Karpas-422 (cell line): Measurements from ENCODE around the gene ALOX15. TPM values are rescaled to one million over a fixed set of nuclear protein-coding genes. Genes with fewer than 3 reads are reported as not detected.
A peak's percentile ranks its signal among the peaks of the same experiment; 100 is the strongest.
"Not testable (repeated sequence)": the region's sequence is repeated elsewhere in the genome, so short reads cannot be mapped to it uniquely, and the experiment has no call there.

Experiments used
- DNase-seq: peaks from one replicate; pipeline ENCODE4 v3.0.0-alpha.2; 2015
- H2AFZ ChIP-seq: fragments of 200-600 bp; sonication (generic); 2 replicates; pipeline ENCODE4 v1.6.1; 2014; ENCODE audit warnings: antibody characterized with exemption, low read length, mixed read lengths
- H3K27ac ChIP-seq: fragments of 200-600 bp; sonication (generic); 2 replicates; pipeline ENCODE4 v1.5.1; 2014; ENCODE audit warnings: mild to moderate bottlenecking, low read length, moderate library complexity
- H3K27me3 ChIP-seq: fragments of 200-600 bp; sonication (generic); 2 replicates; pipeline ENCODE4 v1.6.1; 2014; ENCODE audit warnings: low read length, mixed read lengths
- H3K36me3 ChIP-seq: fragments of 200-600 bp; sonication (generic); 2 replicates; pipeline ENCODE4 v1.6.1; 2014; ENCODE audit warnings: low read length, mixed read lengths; ENCODE audit not compliant: insufficient read depth
- H3K4me1 ChIP-seq: fragments of 200-600 bp; sonication (generic); 2 replicates; pipeline ENCODE4 v1.6.1; 2014; ENCODE audit warnings: mild to moderate bottlenecking, low read length, mixed read lengths
- H3K4me2 ChIP-seq: fragments of 200-600 bp; sonication (generic); 2 replicates; pipeline ENCODE4 v1.6.1; 2014; ENCODE audit warnings: low read length, low read depth, mild to moderate bottlenecking; ENCODE audit not compliant: poor library complexity, severe bottlenecking
- H3K4me3 ChIP-seq: fragments of 200-600 bp; sonication (generic); 2 replicates; pipeline ENCODE4 v1.5.1; 2014; ENCODE audit warnings: mild to moderate bottlenecking, antibody characterized with exemption, low read length, mixed read lengths
- H3K79me2 ChIP-seq: fragments of 200-600 bp; sonication (generic); 2 replicates; pipeline ENCODE4 v1.6.1; 2014; ENCODE audit warnings: mild to moderate bottlenecking, low read length, mixed read lengths
- H3K9ac ChIP-seq: fragments of 200-600 bp; sonication (generic); 2 replicates; pipeline ENCODE4 v1.6.0; 2014; ENCODE audit warnings: low read length
- H3K9me2 ChIP-seq: fragments of 200-600 bp; sonication (generic), shearing (Covaris generic); replicated peaks from 2 replicates; pipeline ENCODE4 v1.6.0; 2014; ENCODE audit warnings: mild to moderate bottlenecking, low read length, moderate library complexity; ENCODE audit not compliant: insufficient read depth
- H3K9me3 ChIP-seq: fragments of 300-700, 200-600 bp; sonication (generic); 2 replicates; pipeline ENCODE4 v1.6.1; 2014; ENCODE audit warnings: low read length, mixed read lengths
- H4K20me1 ChIP-seq: fragments of 200-600 bp; sonication (generic); 2 replicates; pipeline ENCODE4 v1.6.1; 2014; ENCODE audit warnings: mild to moderate bottlenecking, antibody characterized with exemption, low read length, low read depth; ENCODE audit not compliant: insufficient read depth
- total RNA-seq: library from RNA; depleted of rRNA; stranded (reverse); fragments of >200 nt; shearing (Covaris generic); gene quantifications from 2 replicates; pipeline ENCODE4 v1.2.3, GENCODE V29; 2014; ENCODE audit warnings: low replicate concordance

Gene ALOX15
- total RNA-seq, 1 experiment from 2014 or later = 1.5 TPM

DNA sequence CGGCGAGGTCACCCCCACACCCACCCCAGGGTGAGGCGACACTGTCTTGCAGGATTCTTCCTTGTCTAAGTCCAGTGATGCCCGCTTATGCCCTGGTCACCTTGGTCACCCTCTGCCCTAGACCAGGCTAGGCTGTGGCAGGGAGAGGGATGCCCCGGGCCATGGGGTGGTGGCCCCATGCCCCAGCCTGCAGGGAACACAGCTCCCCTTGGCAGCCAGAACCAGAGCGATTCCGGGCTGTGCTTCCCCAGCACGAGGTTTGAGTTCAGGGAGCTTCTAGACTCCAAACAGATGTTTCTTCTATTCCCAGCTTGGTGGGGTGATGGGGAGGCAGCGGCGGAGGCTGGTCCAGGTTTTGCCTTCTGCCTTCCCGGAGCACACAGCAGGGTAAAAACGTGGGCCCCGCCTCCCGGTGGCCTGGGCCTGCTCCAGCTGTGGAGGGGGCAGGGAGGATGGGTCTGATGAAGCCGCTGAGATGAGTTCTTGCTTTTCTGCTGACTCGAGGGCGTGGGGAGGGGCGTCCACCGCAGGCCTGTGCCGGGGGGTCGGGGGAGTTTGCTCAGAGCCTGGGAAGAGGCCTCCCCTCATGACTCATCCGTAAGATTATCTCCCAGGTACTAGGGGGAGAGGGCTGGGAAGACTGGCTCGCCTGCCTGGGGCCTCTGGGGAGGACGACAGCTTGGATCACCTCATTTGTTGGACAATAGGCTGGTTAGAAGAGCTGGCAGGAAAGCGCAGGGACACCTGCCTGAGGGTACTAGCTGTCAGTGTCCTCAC is 41.8 kb downstream of the ALOX15 start:
- no peaks in the 10 kb centered on the region for H3K9me2 ChIP-seq
- no peaks in the 10 kb centered on the region for H3K9me3 ChIP-seq
- H2AFZ ChIP-seq = no peak overlapping the region
- H3K4me3 ChIP-seq = no peak overlapping the region
- no peak for DNase-seq
- no peaks in the 10 kb centered on the region for H3K27me3 ChIP-seq
- no peaks in the 10 kb centered on the region for H3K36me3 ChIP-seq
- H3K9ac ChIP-seq = no peak overlapping the region
- no peaks in the 10 kb centered on the region for H4K20me1 ChIP-seq
- no peaks in the 10 kb centered on the region for H3K79me2 ChIP-seq
- H3K27ac ChIP-seq = no peak overlapping the region
- no peak overlapping the region for H3K4me2 ChIP-seq
- H3K4me1 ChIP-seq = peaks cover 5% of the 10 kb centered on the region

DNA sequence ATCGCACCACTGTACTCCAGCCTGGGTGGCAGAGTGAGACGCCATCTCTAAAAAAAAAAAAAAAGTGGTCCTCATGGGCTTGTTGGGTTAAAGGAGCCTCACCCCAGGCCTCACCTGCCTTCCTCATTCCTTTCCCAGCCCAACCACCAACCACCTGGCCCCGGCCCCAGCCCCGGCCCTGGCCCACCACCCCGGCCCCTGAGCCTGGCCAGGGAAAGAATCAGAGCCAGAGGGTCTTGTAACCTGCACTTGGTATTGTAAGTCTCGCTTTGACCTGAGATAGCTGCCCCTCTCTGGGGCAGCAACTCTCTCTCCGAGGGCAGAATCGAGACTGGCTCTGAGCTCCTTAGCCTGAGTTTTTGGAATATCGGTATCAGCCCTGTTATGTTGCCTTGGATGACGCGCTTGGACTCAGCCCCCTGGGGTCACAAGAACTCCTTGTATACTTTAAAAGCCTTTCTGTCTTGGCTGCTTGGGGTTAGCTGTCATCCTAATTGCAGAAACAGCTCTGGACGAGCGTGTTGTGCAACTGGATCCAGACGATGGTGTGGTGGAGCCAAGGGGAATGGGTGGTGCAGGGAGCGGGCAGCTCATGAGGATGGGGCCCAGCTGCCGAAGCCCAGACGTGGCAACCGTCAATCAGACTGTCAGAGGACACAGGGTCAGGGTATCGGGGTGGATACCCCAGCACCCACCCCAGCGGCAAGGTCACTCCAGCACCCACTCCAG is 42.5 kb downstream of the ALOX15 start:
- peaks cover 5% of the 10 kb centered on the region for H3K4me1 ChIP-seq
- no peak for DNase-seq
- H3K36me3 ChIP-seq = no peaks in the 10 kb centered on the region
- no peaks in the 10 kb centered on the region for H3K79me2 ChIP-seq
- no peaks in the 10 kb centered on the region for H3K9me3 ChIP-seq
- no peaks in the 10 kb centered on the region for H3K27me3 ChIP-seq
- no peaks in the 10 kb centered on the region for H4K20me1 ChIP-seq
- no peak overlapping the region for H3K4me2 ChIP-seq
- no peaks in the 10 kb centered on the region for H3K9me2 ChIP-seq
- H3K27ac ChIP-seq = no peak overlapping the region
- H3K9ac ChIP-seq = no peak overlapping the region
- no peak overlapping the region for H2AFZ ChIP-seq
- H3K4me3 ChIP-seq = no peak overlapping the region

DNA sequence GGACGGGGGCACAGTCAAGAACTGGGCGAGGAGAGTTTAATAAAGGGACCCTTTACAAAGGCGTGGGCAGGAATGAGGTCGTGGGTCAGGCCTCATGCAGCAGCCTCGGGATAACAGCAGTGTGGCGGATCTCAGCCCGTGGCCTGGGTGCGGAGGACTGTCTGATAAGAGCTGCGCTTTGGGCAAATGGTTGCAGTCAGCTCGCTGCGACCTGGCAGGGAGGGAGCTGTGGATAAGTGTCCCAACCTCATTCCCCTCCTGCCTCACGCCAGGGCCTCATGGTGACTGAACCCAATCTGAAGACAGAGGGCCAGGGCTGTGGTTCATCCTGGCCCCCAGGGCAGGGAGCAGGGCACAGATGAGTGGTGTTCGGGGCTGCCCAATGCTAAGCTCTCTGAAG is 43.5 kb downstream of the ALOX15 start:
- Histone ChIP-seq H3K9me2 (no peaks in the 10 kb centered on the region), H3K36me3 (no peaks in the 10 kb centered on the region), H3K4me3 (no peak overlapping the region), H3K79me2 (no peaks in the 10 kb centered on the region), H3K9ac (no peak overlapping the region), H2AFZ (no peak overlapping the region), H3K27ac (no peak overlapping the region), H4K20me1 (no peaks in the 10 kb centered on the region), H3K9me3 (no peaks in the 10 kb centered on the region), H3K4me2 (no peak overlapping the region), H3K4me1 (peaks cover 5% of the 10 kb centered on the region), H3K27me3 (no peaks in the 10 kb centered on the region)
- DNase-seq = no peak

DNA sequence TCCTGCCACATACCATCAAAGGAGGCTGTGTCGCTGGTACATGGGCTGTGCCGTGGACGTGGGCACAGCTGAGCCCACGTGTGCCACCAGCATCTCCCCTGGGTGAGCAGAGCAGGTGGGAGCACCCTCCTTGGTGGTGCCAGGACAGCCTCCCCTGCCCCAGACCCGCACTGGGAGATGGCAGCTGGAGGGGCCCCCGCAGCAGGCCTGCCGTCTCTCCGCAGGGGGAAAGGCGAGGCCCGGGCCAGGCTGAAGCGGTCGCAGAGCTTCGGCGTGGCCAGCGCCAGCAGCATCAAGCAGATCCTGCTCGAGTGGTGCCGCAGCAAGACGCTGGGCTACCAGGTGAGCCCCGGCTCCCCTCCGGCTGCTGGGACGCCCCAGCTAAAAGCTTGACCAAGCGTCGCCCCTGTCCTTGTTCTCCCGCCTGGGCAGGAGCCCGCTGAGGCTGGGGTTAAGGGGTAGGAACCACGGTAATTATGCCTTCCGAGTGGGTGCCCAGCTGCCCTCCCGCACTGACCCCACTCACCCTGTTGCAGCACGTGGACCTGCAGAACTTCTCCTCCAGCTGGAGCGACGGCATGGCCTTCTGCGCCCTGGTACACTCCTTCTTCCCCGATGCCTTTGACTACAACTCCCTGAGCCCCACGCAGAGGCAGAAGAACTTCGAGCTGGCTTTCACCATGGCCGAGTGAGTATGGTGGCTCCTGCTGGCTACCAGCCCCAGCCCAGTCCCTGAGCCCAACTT is 44.7 kb downstream of the ALOX15 start:
- H3K27ac ChIP-seq = no peak overlapping the region
- H3K9me2 ChIP-seq = no peaks in the 10 kb centered on the region
- H2AFZ ChIP-seq = no peak overlapping the region
- H3K4me2 ChIP-seq = no peak overlapping the region
- H3K9me3 ChIP-seq = no peaks in the 10 kb centered on the region
- H3K79me2 ChIP-seq = no peaks in the 10 kb centered on the region
- H3K27me3 ChIP-seq = no peaks in the 10 kb centered on the region
- H3K4me1 ChIP-seq = peaks cover 5% of the 10 kb centered on the region
- no peak for DNase-seq
- no peaks in the 10 kb centered on the region for H3K36me3 ChIP-seq
- H3K4me3 ChIP-seq = no peak overlapping the region
- no peaks in the 10 kb centered on the region for H4K20me1 ChIP-seq
- no peak overlapping the region for H3K9ac ChIP-seq

DNA sequence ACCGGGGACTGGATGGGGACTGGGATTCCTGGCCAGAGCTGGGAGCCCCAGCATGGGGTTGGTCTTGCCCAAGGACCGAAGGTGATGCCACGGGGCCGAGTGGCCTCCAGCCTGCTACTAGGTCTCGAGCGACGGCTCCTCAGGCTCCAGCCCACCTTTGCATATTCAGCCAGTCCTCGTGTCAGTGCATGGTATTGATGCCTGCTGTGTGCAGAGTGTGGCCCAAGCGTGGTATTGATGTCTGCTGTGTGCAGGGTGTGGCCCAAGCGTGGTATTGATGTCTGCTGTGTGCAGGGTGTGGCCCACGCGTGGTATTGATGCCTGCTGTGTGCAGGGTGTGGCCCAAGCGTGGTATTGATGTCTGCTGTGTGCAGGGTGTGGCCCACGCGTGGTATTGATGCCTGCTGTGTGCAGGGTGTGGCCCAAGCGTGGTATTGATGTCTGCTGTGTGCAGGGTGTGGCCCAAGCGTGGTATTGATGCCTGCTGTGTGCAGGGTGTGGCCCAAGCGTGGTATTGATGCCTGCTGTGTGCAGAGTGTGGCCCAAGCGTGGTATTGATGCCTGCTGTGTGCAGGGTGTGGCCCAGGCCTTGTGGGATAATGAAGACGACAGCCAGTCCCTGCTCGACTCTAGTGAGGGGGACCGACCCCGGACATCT is 45.7 kb downstream of the ALOX15 start:
- not testable (repeated sequence) for H3K79me2 ChIP-seq, H3K36me3 ChIP-seq, DNase-seq, H4K20me1 ChIP-seq, H3K4me3 ChIP-seq, H3K9me3 ChIP-seq, H3K4me2 ChIP-seq, H3K4me1 ChIP-seq, H3K27me3 ChIP-seq, H2AFZ ChIP-seq, H3K9me2 ChIP-seq, H3K27ac ChIP-seq, H3K9ac ChIP-seq

GRCh38 chr17:4594931-4595684 is 46.4 kb downstream of the ALOX15 start:
- DNase-seq = peak; percentile 84

DNA sequence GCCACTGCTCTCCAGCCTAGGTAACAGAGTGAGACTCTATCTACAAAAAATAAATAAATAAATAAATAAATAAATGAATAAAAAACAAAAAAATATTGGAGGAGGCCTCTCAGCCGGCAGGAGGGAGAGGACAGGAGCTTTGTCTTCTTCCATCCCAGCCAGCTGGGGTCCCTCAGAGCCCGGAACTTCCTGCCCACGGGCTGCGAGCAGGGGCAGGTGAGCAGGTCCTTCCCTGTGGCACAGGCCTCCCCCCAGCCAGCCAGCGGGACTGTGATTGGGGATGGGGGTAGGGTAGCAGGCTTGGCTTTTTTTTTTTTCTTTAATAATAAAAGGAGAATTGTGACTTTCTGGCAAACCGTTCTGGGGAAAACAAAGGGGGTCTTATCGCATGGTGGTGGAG is 47.1 kb downstream of the ALOX15 start:
- no peak overlapping the region for H3K4me2 ChIP-seq

More at GRCh38 chr17:4594931-4595684, 46.4 kb downstream of the ALOX15 start:
- H3K9me2 ChIP-seq = no peaks in the 10 kb centered on the region
- H3K4me1 ChIP-seq = peaks cover 5% of the 10 kb centered on the region
- no peak overlapping the region for H2AFZ ChIP-seq
- H3K79me2 ChIP-seq = no peaks in the 10 kb centered on the region
- H3K36me3 ChIP-seq = no peaks in the 10 kb centered on the region
- no peaks in the 10 kb centered on the region for H3K9me3 ChIP-seq
- no peak overlapping the region for H3K4me2 ChIP-seq
- no peak overlapping the region for H3K9ac ChIP-seq
- no peak overlapping the region for H3K27ac ChIP-seq
- no peak overlapping the region for H3K4me3 ChIP-seq
- no peaks in the 10 kb centered on the region for H4K20me1 ChIP-seq
- H3K27me3 ChIP-seq = no peaks in the 10 kb centered on the region

More for the DNA sequence above, 47.1 kb downstream of the ALOX15 start:
- Histone ChIP-seq H3K36me3 (no peaks in the 10 kb centered on the region), H4K20me1 (no peaks in the 10 kb centered on the region), H3K4me3 (no peak overlapping the region), H3K4me1 (peaks cover 5% of the 10 kb centered on the region), H3K9me2 (no peaks in the 10 kb centered on the region), H3K27ac (no peak overlapping the region), H3K79me2 (no peaks in the 10 kb centered on the region), H3K9me3 (no peaks in the 10 kb centered on the region), H2AFZ (no peak overlapping the region), H3K27me3 (no peaks in the 10 kb centered on the region), H3K9ac (no peak overlapping the region)
- no peak for DNase-seq
